Body of pancreas (tissue), 4 donors: Measurements from ENCODE around the gene GOLGA6L7. TPM values are rescaled to one million over a fixed set of nuclear protein-coding genes. Genes with fewer than 3 reads are reported as not detected.
"Not testable (repeated sequence)": the region's sequence is repeated elsewhere in the genome, so short reads cannot be mapped to it uniquely, and the experiment has no call there.

ENCODE experiments used
- ATAC-seq: fragments of 150-250 bp; one replicate; pipeline ENCODE4 v1.9.1; 2016
- DNase-seq, 4 donors: peaks; one replicate each; pipeline ENCODE4 v3.0.0-alpha.2; 2019
- H3K27ac ChIP-seq, 4 donors: fragments of 200-600 bp; sonication (generic); 1 replicate in 3 of 4; 2 replicates in 1 of 4; pipeline versions ENCODE4 v1.5.1 to v1.6.1; 2016 to 2019; ENCODE audit warnings: mild to moderate bottlenecking in 1 of 4, mixed read lengths in 1 of 4, moderate library complexity in 1 of 4
- H3K27me3 ChIP-seq, 2 donors: fragments of 200-600 bp; sonication (generic); one replicate each; pipeline ENCODE4 v1.6.0; 2016; ENCODE audit warnings: mild to moderate bottlenecking in 1 of 2
- H3K36me3 ChIP-seq, 2 donors: fragments of 200-600 bp; sonication (generic); replicated peaks in 1 of 2; 2 replicates each; pipeline ENCODE4 v1.5.1; 2016; ENCODE audit warnings: low read depth in 2 of 2; ENCODE audit not compliant: insufficient read depth in 1 of 2
- H3K4me1 ChIP-seq: fragments of 200-600 bp; sonication (generic); one replicate; pipeline ENCODE4 v1.6.0; 2016
- H3K4me3 ChIP-seq, 2 donors: fragments of 200-600 bp; sonication (generic); 1 replicate in 1 of 2; 2 replicates in 1 of 2; pipeline ENCODE4 v1.5.1; 2016 to 2019
- H3K9me3 ChIP-seq, 3 donors: fragments of 200-600 bp; sonication (generic); 1 replicate in 2 of 3; 2 replicates in 1 of 3; pipeline ENCODE4 v1.5.1; 2016
- WGBS, 2 donors: methylation state at CpG; one replicate each; pipeline ENCODE4 v1.1.5; 2017; 5-methylcytosine and 5-hydroxymethylcytosine counted together
- intact Hi-C: fragments of 100-400 bp; cut with DNase I; formaldehyde crosslinking; loops from one replicate; pipeline ENCODE4 v1.15.1; 2023
- total RNA-seq, 2 donors: library from RNA; depleted of rRNA; stranded (reverse); fragments of >200 nt; gene quantifications; one replicate each; pipeline ENCODE4 v1.1.0, GENCODE V29; 2016
- TF ChIP-seq, protein P1 (sequence below), 7 experiments: fragments of 450-650 bp in 4 of 7; fragments of 200-600 bp in 3 of 7; sonication (generic) in 3 of 7; IDR thresholded peaks; one replicate each; pipeline ENCODE4 v1.5.1; 2016 to 2019; ENCODE audit warnings: antibody characterized with exemption in 7 of 7

Gene GOLGA6L7
- total RNA-seq, 2 donors from 2014 or later, result not detected

DNA sequence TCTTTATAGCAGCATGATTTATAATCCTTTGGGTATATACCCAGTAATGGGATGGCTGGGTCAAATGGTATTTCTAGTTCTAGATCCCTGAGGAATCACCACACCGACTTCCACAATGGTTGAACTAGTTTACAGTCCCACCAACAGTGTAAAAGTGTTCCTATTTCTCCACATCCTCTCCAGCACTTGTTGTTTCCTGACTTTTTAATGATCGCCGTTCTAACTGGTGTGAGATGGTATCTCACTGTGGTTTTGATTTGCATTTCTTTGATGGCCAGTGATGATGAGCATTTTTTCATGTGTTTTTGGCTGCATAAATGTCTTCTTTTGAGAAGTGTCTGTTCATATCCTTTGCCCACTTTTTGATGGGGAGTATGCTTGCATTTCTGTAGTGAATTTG lies 30.3 kb downstream of the GOLGA6L7 start:
- intact Hi-C loops, H3K4me3 ChIP-seq, H3K4me1 ChIP-seq, H3K36me3 ChIP-seq, DNase-seq, ATAC-seq, H3K9me3 ChIP-seq, H3K27me3 ChIP-seq, H3K27ac ChIP-seq: not testable (repeated sequence)
- WGBS, 2 donors, result 84 to 90% methylated on average over 3 of the region's 3 CpGs

DNA sequence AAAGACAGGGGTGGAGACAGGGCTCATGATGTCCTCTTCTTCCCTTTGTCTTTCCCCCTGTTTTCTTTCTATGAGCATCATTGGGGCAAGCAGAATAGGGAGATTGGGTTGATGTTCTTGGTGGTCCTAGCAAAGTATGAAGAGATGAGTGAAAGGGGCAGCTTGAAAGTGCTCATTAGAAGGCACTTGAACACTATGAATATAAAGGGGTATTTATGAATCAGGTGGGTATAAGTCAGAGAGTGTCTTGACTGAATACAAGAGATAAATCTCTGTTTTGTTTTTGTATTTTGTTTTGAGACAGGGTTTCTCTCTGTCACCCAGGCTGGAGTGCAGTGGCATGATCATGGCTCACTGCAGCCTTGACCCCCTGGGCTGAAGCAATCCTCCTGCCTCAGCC lies 34.4 kb downstream of the GOLGA6L7 start:
- H3K4me1 ChIP-seq, H3K4me3 ChIP-seq, H3K27me3 ChIP-seq, H3K27ac ChIP-seq, intact Hi-C loops, H3K36me3 ChIP-seq, DNase-seq, H3K9me3 ChIP-seq, ATAC-seq: not testable (repeated sequence)

DNA sequence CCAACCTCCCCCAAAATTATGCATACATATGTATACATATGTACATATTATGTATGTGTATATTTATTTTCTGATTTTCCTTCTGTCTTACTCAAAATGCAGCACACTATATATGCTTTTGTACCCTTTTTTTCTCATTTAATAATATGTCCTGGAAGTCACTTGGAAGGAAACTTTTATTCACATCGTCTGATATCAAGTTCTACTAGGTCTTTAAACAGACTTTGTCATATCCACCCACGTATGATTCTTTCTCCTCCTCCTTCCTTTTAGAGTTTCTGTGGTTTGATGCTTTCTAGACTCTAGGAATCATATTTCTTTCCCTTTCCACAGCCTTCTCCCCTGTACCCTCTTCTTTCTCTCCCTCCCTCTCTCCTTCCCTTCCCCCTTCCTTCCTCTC lies 35.1 kb downstream of the GOLGA6L7 start:
- H3K9me3 ChIP-seq, result not testable (repeated sequence)

DNA sequence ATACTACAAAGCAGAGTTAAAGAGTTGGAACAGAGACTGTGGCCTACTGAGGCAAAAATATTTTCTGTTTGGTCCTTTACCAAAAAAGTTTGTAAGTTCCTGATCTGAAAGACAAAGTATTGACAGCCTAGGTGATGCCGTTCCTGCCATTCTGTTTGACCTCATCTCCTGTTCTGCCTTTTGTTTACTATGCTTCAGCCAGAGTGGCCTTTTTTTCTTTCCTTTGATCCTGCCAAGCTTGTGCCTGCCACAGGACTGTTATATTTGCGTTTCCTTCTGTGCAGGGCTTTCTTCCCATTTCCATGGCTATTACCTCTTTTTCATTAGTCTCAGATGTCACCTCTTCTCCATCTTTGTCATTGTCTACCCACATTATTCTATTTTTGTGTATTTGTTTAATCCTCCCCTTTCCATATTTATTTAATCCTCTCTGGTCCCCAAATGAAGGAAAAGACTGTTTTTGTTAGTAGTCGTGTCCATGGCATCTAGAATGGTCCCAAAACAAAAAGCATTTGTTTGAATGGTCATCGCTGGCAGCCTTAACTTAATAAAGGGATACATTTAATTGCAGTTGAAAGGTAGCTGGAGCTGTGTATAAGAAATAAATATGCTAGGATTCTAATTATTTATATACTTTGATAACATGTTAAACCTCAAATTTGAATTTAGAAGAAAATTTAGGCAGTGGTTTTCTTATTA lies 36.4 kb downstream of the GOLGA6L7 start:
- DNase-seq, H3K27ac ChIP-seq, ATAC-seq, H3K9me3 ChIP-seq, H3K4me3 ChIP-seq, intact Hi-C loops, H3K4me1 ChIP-seq, H3K27me3 ChIP-seq, H3K36me3 ChIP-seq: not testable (repeated sequence)
- WGBS, 2 donors, result 61 to 75% methylated on average over 4 of the region's 4 CpGs

More for the DNA sequence above, 35.1 kb downstream of the GOLGA6L7 start:
- ATAC-seq, intact Hi-C loops, DNase-seq, H3K27me3 ChIP-seq, H3K4me3 ChIP-seq, H3K4me1 ChIP-seq, H3K27ac ChIP-seq, H3K36me3 ChIP-seq: not testable (repeated sequence)
- 50% methylated on average over 1 to 2 of the region's 2 CpGs for WGBS, 2 donors

DNA sequence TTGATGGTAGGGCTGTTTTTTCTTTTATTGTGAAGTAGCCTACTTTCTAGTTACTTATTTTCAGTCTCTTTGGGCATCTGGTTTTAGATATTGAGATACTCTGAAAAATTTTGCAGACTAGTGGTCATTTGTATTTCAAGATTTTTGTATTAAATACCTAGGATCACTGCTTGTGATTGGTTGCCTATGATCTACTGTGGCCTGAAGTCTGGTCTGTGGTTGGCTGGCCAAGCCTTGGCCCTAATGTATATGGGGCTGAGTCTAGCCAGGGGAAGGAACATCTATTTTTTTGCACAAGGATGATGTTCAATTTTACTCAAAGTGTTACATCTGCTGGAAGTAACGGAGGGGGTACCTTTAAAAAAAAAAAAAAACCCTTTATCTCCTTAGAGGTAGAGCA lies 38.0 kb downstream of the GOLGA6L7 start:
- H3K27me3 ChIP-seq, DNase-seq, ATAC-seq, intact Hi-C loops, H3K4me3 ChIP-seq, H3K4me1 ChIP-seq, H3K9me3 ChIP-seq, H3K27ac ChIP-seq, H3K36me3 ChIP-seq: not testable (repeated sequence)
- WGBS, 2 donors, result 67 to 86% methylated on average over 1 of the region's 1 CpG

DNA sequence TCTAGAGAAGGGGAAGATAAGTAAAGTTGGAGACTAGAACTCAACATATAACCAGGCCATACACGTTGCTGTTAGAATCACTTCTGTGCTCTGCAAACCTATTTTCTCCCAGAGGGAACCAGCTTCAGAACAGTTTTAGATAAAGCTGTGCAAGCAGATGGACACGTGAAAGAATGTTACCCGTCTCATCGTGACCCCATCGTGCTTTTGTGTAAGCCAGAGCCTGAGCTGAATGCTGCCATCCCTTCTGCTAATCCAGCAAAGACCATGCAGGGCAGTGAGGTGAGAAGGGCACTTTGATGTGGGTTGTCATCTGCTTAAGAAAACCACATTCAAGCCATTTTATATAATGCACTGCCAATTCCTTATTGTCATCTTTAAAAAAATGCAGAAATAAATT lies 40.3 kb downstream of the GOLGA6L7 start:
- H3K9me3 ChIP-seq, intact Hi-C loops, H3K36me3 ChIP-seq, ATAC-seq, H3K27ac ChIP-seq, H3K4me3 ChIP-seq, H3K4me1 ChIP-seq, H3K27me3 ChIP-seq, DNase-seq: not testable (repeated sequence)
- WGBS, 2 donors, result 66 to 80% methylated on average over 5 of the region's 5 CpGs

DNA sequence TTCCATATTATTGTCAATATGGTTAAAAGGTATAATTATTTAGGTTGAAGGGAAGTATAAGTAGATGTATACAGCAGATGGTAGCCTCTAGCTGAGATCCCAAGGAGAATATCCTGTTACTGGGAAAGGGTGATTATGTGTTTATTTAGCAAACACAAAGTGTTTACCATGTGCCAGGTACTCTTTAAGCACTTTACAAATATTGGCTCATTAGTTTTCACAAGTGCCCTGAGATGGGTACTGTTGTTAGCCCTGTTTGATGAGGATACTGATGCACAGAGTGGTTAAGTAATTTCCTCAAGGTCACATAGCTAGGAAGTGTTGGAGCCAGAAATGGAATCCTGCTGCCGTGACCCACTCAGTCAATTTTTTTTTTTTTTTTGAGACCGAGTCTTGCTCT lies 48.1 kb downstream of the GOLGA6L7 start:
- intact Hi-C loops, result not testable (repeated sequence)
- WGBS, 2 donors, result 71 to 78% methylated on average over 2 of the region's 2 CpGs

DNA sequence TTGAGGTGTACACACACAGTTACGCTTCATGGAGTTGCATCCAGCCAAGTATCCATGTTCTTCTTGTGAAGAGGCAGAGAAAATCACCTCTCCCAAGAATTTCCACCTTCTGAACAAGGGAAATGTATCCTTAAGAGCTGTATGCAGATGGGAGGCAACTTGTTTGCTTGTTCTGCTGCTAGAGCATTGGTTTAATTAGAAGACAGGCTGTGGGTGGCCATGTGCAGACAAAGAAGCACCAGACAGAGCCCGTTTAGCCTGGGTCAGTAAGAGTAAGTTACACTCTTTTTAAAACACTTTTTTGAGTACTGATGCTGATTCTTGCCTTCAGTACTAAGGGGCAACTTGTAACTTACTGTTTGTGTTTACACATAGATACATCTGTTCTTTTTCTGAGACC lies 50.2 kb downstream of the GOLGA6L7 start:
- ATAC-seq, DNase-seq, H3K27ac ChIP-seq, intact Hi-C loops, H3K36me3 ChIP-seq, H3K4me1 ChIP-seq, H3K9me3 ChIP-seq, H3K4me3 ChIP-seq, H3K27me3 ChIP-seq: not testable (repeated sequence)
- WGBS, 2 donors, result 61 to 100% methylated on average over 1 to 2 of the region's 2 CpGs

More for the DNA sequence above, 48.1 kb downstream of the GOLGA6L7 start:
- H3K27me3 ChIP-seq, ATAC-seq, H3K4me3 ChIP-seq, DNase-seq, H3K36me3 ChIP-seq, H3K4me1 ChIP-seq, H3K27ac ChIP-seq, H3K9me3 ChIP-seq: not testable (repeated sequence)

DNA sequence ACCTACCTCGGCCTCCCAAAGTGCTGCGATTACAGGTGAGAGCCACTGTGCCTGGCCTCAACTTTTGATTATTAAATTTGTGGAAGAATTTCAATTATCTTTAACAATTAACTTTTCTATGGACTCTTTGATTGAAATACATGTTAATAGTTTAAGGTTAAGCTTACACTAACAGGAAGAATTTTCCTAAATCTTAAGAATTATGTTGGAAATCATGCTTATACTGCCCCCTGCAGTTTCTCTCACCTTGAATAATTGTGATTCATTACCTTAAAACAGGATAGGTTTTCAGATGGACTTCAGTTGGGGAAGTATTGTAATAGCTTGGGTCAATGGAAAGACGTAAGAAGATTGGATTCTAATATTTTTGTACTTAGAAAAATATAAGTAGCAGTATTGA lies 54.2 kb downstream of the GOLGA6L7 start:
- DNase-seq, H3K27me3 ChIP-seq: not testable (repeated sequence)

More for the DNA sequence above, 54.2 kb downstream of the GOLGA6L7 start:
- H3K36me3 ChIP-seq, H3K4me1 ChIP-seq, H3K27ac ChIP-seq, H3K9me3 ChIP-seq, ATAC-seq, intact Hi-C loops, H3K4me3 ChIP-seq: not testable (repeated sequence)
- WGBS, 2 donors, result 74 to 78% methylated on average over 3 of the region's 3 CpGs
- TF ChIP-seq, protein P1, sequence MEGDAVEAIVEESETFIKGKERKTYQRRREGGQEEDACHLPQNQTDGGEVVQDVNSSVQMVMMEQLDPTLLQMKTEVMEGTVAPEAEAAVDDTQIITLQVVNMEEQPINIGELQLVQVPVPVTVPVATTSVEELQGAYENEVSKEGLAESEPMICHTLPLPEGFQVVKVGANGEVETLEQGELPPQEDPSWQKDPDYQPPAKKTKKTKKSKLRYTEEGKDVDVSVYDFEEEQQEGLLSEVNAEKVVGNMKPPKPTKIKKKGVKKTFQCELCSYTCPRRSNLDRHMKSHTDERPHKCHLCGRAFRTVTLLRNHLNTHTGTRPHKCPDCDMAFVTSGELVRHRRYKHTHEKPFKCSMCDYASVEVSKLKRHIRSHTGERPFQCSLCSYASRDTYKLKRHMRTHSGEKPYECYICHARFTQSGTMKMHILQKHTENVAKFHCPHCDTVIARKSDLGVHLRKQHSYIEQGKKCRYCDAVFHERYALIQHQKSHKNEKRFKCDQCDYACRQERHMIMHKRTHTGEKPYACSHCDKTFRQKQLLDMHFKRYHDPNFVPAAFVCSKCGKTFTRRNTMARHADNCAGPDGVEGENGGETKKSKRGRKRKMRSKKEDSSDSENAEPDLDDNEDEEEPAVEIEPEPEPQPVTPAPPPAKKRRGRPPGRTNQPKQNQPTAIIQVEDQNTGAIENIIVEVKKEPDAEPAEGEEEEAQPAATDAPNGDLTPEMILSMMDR (IDR thresholded peaks at IDR 0.05), result peak in 2 of 7 experiments; percentile 4 to 19
